ENCODE data around the gene ZNF296.
A peak's percentile ranks its signal among the peaks of the same experiment; 100 is the strongest.

Gene ZNF296

GRCh38 chr19:45097776-45098520 is 21.7 kb upstream of the ZNF296 start:
- no peak for ATAC-seq
- Mint-ChIP-seq H3K4me1 (peaks cover 86% of the 10 kb centered on the region), H3K36me3 (peaks cover 29% of the 10 kb centered on the region), H3K4me3 (no peak overlapping the region), H3K27ac (peak overlapping the region; percentile 78), H3K9me3 (no peaks in the 10 kb centered on the region)
- DNase-seq (ENCODE audit: low spot score in 2 of 2): no peak

GRCh38 chr19:45097450-45097775 is 21.1 kb upstream of the ZNF296 start:
- Mint-ChIP-seq H3K27ac (peak overlapping the region; percentile 78), H3K4me1 (peaks cover 86% of the 10 kb centered on the region), H3K36me3 (peaks cover 34% of the 10 kb centered on the region), H3K9me3 (no peaks in the 10 kb centered on the region), H3K4me3 (no peak overlapping the region)
- ATAC-seq: no peak
- no peak for DNase-seq (ENCODE audit: low spot score in 2 of 2)

GRCh38 chr19:45096700-45097099 is 20.4 kb upstream of the ZNF296 start:
- peaks cover 89% of the 10 kb centered on the region for H3K4me1 Mint-ChIP-seq
- no peak for ATAC-seq
- H3K27ac Mint-ChIP-seq: peak overlapping the region; percentile 78

GRCh38 chr19:45095496-45096413 is 19.5 kb upstream of the ZNF296 start:
- H3K4me1 Mint-ChIP-seq: peaks cover 86% of the 10 kb centered on the region
- ATAC-seq (no peak), DNase-seq (ENCODE audit: low spot score in 2 of 2) (no peak)
- H3K27ac Mint-ChIP-seq: peak overlapping the region; percentile 78
- H3K4me3 Mint-ChIP-seq: no peak overlapping the region
- H3K36me3 Mint-ChIP-seq: peaks cover 51% of the 10 kb centered on the region
- no peaks in the 10 kb centered on the region for H3K9me3 Mint-ChIP-seq

More at GRCh38 chr19:45096700-45097099, 20.4 kb upstream of the ZNF296 start:
- no peak for DNase-seq (ENCODE audit: low spot score in 2 of 2)
- no peak overlapping the region for H3K4me3 Mint-ChIP-seq
- peaks cover 41% of the 10 kb centered on the region for H3K36me3 Mint-ChIP-seq
- no peaks in the 10 kb centered on the region for H3K9me3 Mint-ChIP-seq

- H3K9me3 Mint-ChIP-seq: no peaks in the 10 kb centered on the region
- peaks cover 61% of the 10 kb centered on the region for H3K36me3 Mint-ChIP-seq
- no peak for ATAC-seq
- peak overlapping the region; percentile 94 for H3K4me3 Mint-ChIP-seq
- H3K27ac Mint-ChIP-seq: peak overlapping the region; percentile 100
- no peak for DNase-seq (ENCODE audit: low spot score in 2 of 2)
- H3K4me1 Mint-ChIP-seq: peaks cover 80% of the 10 kb centered on the region
These were observed 18.4 kb upstream of the ZNF296 start for GRCh38 chr19:45094707-45095106.

- peak overlapping the region; percentile 94 for H3K4me3 Mint-ChIP-seq
- peaks cover 74% of the 10 kb centered on the region for H3K4me1 Mint-ChIP-seq
- peak overlapping the region; percentile 100 for H3K27ac Mint-ChIP-seq
- peaks cover 67% of the 10 kb centered on the region for H3K36me3 Mint-ChIP-seq
- no peak for ATAC-seq
- H3K9me3 Mint-ChIP-seq: no peaks in the 10 kb centered on the region
- DNase-seq (ENCODE audit: low spot score in 2 of 2): no peak
These were observed 17.9 kb upstream of the ZNF296 start for GRCh38 chr19:45094137-45094536.

GRCh38 chr19:45092747-45093678 is 16.7 kb upstream of the ZNF296 start, which contains the start of gene PPP1R37:
Gene PPP1R37, plus strand, starts transcription at chr19:45093179. Its CDS starts 147 bp downstream, at chr19:45093326.
- Mint-ChIP-seq H3K27ac (peak within 1 kb of the TSS; percentile 100), H3K4me1 (peaks cover 70% of the 10 kb centered on the region), H3K36me3 (peaks cover 78% of the 10 kb centered on the region), H3K9me3 (no peaks in the 10 kb centered on the region), H3K4me3 (peak within 1 kb of the TSS; percentile 94)
- DNase-seq (ENCODE audit: low spot score in 2 of 2) (peak; percentile 77 to 94), ATAC-seq (peak; percentile 81)

GRCh38 chr19:45091031-45091923 is 15.0 kb upstream of the ZNF296 start:
- Mint-ChIP-seq H3K9me3 (no peaks in the 10 kb centered on the region), H3K36me3 (peaks cover 86% of the 10 kb centered on the region), H3K4me1 (peaks cover 70% of the 10 kb centered on the region), H3K4me3 (peak overlapping the region; percentile 94), H3K27ac (peak overlapping the region; percentile 100)
- ATAC-seq (peak; percentile 80), DNase-seq (ENCODE audit: low spot score in 2 of 2) (peak; percentile 92 to 95)

GRCh38 chr19:45090606-45091005 is 14.3 kb upstream of the ZNF296 start:
- H3K4me1 Mint-ChIP-seq: peaks cover 65% of the 10 kb centered on the region
- H3K36me3 Mint-ChIP-seq: peaks cover 91% of the 10 kb centered on the region
- DNase-seq (ENCODE audit: low spot score in 2 of 2) (no peak), ATAC-seq (no peak)
- H3K4me3 Mint-ChIP-seq: no peak overlapping the region
- no peak overlapping the region for H3K27ac Mint-ChIP-seq
- H3K9me3 Mint-ChIP-seq: no peaks in the 10 kb centered on the region

- Mint-ChIP-seq H3K4me1 (peaks cover 62% of the 10 kb centered on the region), H3K4me3 (no peak overlapping the region), H3K36me3 (peaks cover 95% of the 10 kb centered on the region), H3K27ac (no peak overlapping the region), H3K9me3 (no peaks in the 10 kb centered on the region)
- DNase-seq (ENCODE audit: low spot score in 2 of 2) (no peak), ATAC-seq (no peak)
These were observed 13.8 kb upstream of the ZNF296 start for GRCh38 chr19:45090034-45090433.

- DNase-seq (ENCODE audit: low spot score in 2 of 2) (peak; percentile 30 to 76), ATAC-seq (peak; percentile 82)
- Mint-ChIP-seq H3K4me1 (peaks cover 39% of the 10 kb centered on the region), H3K36me3 (peaks cover 95% of the 10 kb centered on the region), H3K27ac (peak overlapping the region; percentile 79), H3K9me3 (no peaks in the 10 kb centered on the region), H3K4me3 (peak overlapping the region; percentile 61)
These were observed 11.3 kb upstream of the ZNF296 start for GRCh38 chr19:45087531-45087930.

- Mint-ChIP-seq H3K27ac (peak overlapping the region; percentile 79), H3K4me3 (no peak overlapping the region)
These were observed 10.2 kb upstream of the ZNF296 start for GRCh38 chr19:45086480-45086879.

GRCh38 chr19:45082170-45082569 is 5.9 kb upstream of the ZNF296 start:
- H3K36me3 Mint-ChIP-seq: peaks cover 75% of the 10 kb centered on the region
- H3K4me1 Mint-ChIP-seq: peaks cover 53% of the 10 kb centered on the region
- H3K9me3 Mint-ChIP-seq: no peaks in the 10 kb centered on the region
- H3K4me3 Mint-ChIP-seq: peak overlapping the region; percentile 99
- ATAC-seq (no peak), DNase-seq (ENCODE audit: low spot score in 2 of 2) (no peak)
- peak overlapping the region; percentile 33 for H3K27ac Mint-ChIP-seq

More at GRCh38 chr19:45086480-45086879, 10.2 kb upstream of the ZNF296 start:
- ATAC-seq (no peak), DNase-seq (ENCODE audit: low spot score in 2 of 2) (no peak)
- Mint-ChIP-seq H3K4me1 (peaks cover 38% of the 10 kb centered on the region), H3K36me3 (peaks cover 95% of the 10 kb centered on the region), H3K9me3 (no peaks in the 10 kb centered on the region)

GRCh38 chr19:45079911-45080370 is 3.7 kb upstream of the ZNF296 start:
- Mint-ChIP-seq H3K4me1 (peaks cover 50% of the 10 kb centered on the region), H3K36me3 (peaks cover 55% of the 10 kb centered on the region), H3K9me3 (no peaks in the 10 kb centered on the region), H3K27ac (peak overlapping the region; percentile 98), H3K4me3 (peak overlapping the region; percentile 99)
- DNase-seq (ENCODE audit: low spot score in 2 of 2): no peak
- ATAC-seq: no peak

Measured in stimulated activated effector memory CD8-positive, alpha-beta T cell treated with anti-CD3 and anti-CD28 coated beads, Interleukin-12 subunit alpha, Interleukin-12 subunit beta, amount 100 ng/mL, for 72 hours (primary cell).